Gastrocnemius medialis (tissue), 4 donors: ENCODE results near the gene CMIP.

ENCODE experiments used
- CTCF ChIP-seq, 5 experiments: fragments of 450-650 bp in 3 of 5; fragments of 200-600 bp in 2 of 5; sonication (generic) in 2 of 5; IDR thresholded peaks in 4 of 5; conservative IDR thresholded peaks in 1 of 5; 1 replicate in 4 of 5; 2 replicates in 1 of 5; pipeline ENCODE4 v1.5.1; 2016 to 2019; ENCODE audit warnings: antibody characterized with exemption in 5 of 5, mild to moderate bottlenecking in 3 of 5, moderate library complexity in 3 of 5
- POLR2A ChIP-seq, 2 donors: fragments of 450-650 bp; IDR thresholded peaks; one replicate each; pipeline ENCODE4 v1.6.1; 2017; ENCODE audit warnings: antibody characterized with exemption in 2 of 2, mild to moderate bottlenecking in 2 of 2, moderate library complexity in 2 of 2

- TF ChIP-seq POLR2A (IDR thresholded peaks at IDR 0.05) (no peak), CTCF (IDR thresholded peaks at IDR 0.05 in 4 of 5, conservative IDR thresholded peaks at IDR 0.05 in 1 of 5) (no peak)
Measured at GRCh38 chr16:81465375-81465943, 20.9 kb downstream of the CMIP start.
